ENCODE results near the gene SLC2A3.

- TF ChIP-seq EZH2phosphoT487 (IDR thresholded peaks at IDR 0.05) (no peak), CTCF (IDR thresholded peaks at IDR 0.05) (no peak)
Measured at GRCh38 chr12:7879246-7879645, 56.7 kb downstream of the SLC2A3 start.

Data from neural progenitor cell (in vitro differentiated cells).